Endothelial cell of umbilical vein (primary cell): ENCODE data around the gene CTTN. TPM values are rescaled to one million over a fixed set of nuclear protein-coding genes. Genes with fewer than 3 reads are reported as not detected.

Source experiments
- BruUV-seq: library from RNA; stranded (reverse); fragments of 400-500 nt; replicated peaks from 2 replicates; lab custom pipeline; 2021; lab: Mats Ljungman, UMichigan
- CTCF ChIA-PET: fragments of 300-600, 350-600 bp; sonication (Branson Sonifier 250); formaldehyde crosslinking; loops from one replicate; lab custom pipeline; 2021; ENCODE audit warnings: antibody characterized with exemption, inconsistent platforms; lab: Charles Lee
- POLR2A ChIA-PET: fragments of 300-600, 350-600 bp; sonication (Branson Sonifier 250); formaldehyde crosslinking; loops from one replicate; lab custom pipeline; 2021; ENCODE audit warnings: antibody characterized with exemption, inconsistent platforms; lab: Charles Lee
- DNase-seq: peaks from one replicate; pipeline ENCODE4 v3.0.0-alpha.2; 2011; ENCODE audit warnings: low read depth, low spot score
- FAIRE-seq: peaks from 2 replicates; lab custom pipeline; 2011; peaks lifted over from hg19 to GRCh38; lab: Jason Lieb, UNC
- H2AFZ ChIP-seq: 2 replicates; pipeline ENCODE4 v1.6.0; 2012; ENCODE audit warnings: low read depth, low read length, control low read depth, inconsistent platforms
- H3K27ac ChIP-seq: 2 replicates; pipeline ENCODE4 v1.5.1; 2011; ENCODE audit warnings: low read depth, mild to moderate bottlenecking, control low read depth, low read length, moderate library complexity; ENCODE audit not compliant: insufficient read depth
- H3K27me3 ChIP-seq, 2 experiments: 2 replicates each; pipeline versions ENCODE4 v1.6.0 to v1.6.1; 2011; ENCODE audit warnings: low read length in 2 of 2, mixed read lengths in 1 of 2; ENCODE audit not compliant: control insufficient read depth in 2 of 2, insufficient read depth in 2 of 2
- H3K36me3 ChIP-seq, 2 experiments: 2 replicates in 1 of 2; 3 replicates in 1 of 2; pipeline ENCODE4 v1.5.1; 2011; ENCODE audit warnings: low read length in 2 of 2, mild to moderate bottlenecking in 1 of 2, moderate library complexity in 1 of 2; ENCODE audit not compliant: control insufficient read depth in 2 of 2, insufficient read depth in 2 of 2; ENCODE audit errors: extremely low read depth in 1 of 2
- H3K4me1 ChIP-seq: 3 replicates; pipeline ENCODE4 v1.5.1; 2011; ENCODE audit warnings: mild to moderate bottlenecking, low read length; ENCODE audit not compliant: control insufficient read depth, insufficient read depth; ENCODE audit errors: extremely low read depth
- H3K4me2 ChIP-seq: 2 replicates; pipeline ENCODE4 v1.6.1; 2011; ENCODE audit warnings: low read length, control low read depth, mixed read lengths; ENCODE audit not compliant: insufficient read depth
- H3K4me3 ChIP-seq, 3 experiments: fragments of 200-600 bp in 1 of 3; sonication (generic), shearing (Covaris generic) in 1 of 3; replicated peaks in 1 of 3; 2 replicates each; pipeline ENCODE4 v1.5.1; 2011 to 2016; ENCODE audit warnings: control low read depth in 3 of 3, low read length in 3 of 3, mild to moderate bottlenecking in 2 of 3, inconsistent platforms in 1 of 3, low read depth in 1 of 3, moderate library complexity in 1 of 3; ENCODE audit not compliant: insufficient read depth in 1 of 3
- H3K79me2 ChIP-seq: 2 replicates; pipeline ENCODE4 v1.6.0; 2012; ENCODE audit warnings: low read length, inconsistent platforms; ENCODE audit not compliant: control insufficient read depth, insufficient read depth
- H3K9ac ChIP-seq: replicated peaks from 2 replicates; pipeline ENCODE3; 2011; ENCODE audit warnings: low read length, control low read depth; ENCODE audit not compliant: insufficient read depth; ENCODE audit errors: extremely low read depth
- H3K9me1 ChIP-seq: replicated peaks from 3 replicates; pipeline ENCODE4 v1.6.0; 2011; ENCODE audit warnings: mild to moderate bottlenecking, low read length; ENCODE audit not compliant: control insufficient read depth, insufficient read depth; ENCODE audit errors: extremely low read depth
- H3K9me3 ChIP-seq: replicated peaks from 2 replicates; pipeline ENCODE4 v1.5.1; 2012; ENCODE audit warnings: low read length, inconsistent platforms; ENCODE audit not compliant: control insufficient read depth, insufficient read depth
- H4K20me1 ChIP-seq: replicated peaks from 2 replicates; pipeline ENCODE3; 2011; ENCODE audit warnings: mild to moderate bottlenecking, low read length; ENCODE audit not compliant: control insufficient read depth, insufficient read depth; ENCODE audit errors: extremely low read depth
- CTCF ChIP-seq, 2 donors: IDR thresholded peaks; 1 replicate in 1 of 2; 2 replicates in 1 of 2; pipeline ENCODE4 v1.5.1; 2011; ENCODE audit warnings: low read length in 2 of 2, mild to moderate bottlenecking in 2 of 2, moderate library complexity in 2 of 2, control low read depth in 1 of 2, inconsistent platforms in 1 of 2, low read depth in 1 of 2; ENCODE audit not compliant: insufficient read depth in 1 of 2; ENCODE audit errors: extremely low read depth in 1 of 2
- EZH2 ChIP-seq: IDR thresholded peaks from 2 replicates; pipeline ENCODE4 v1.6.1; 2012; ENCODE audit warnings: borderline replicate concordance, low read depth, mild to moderate bottlenecking, moderate library complexity, low read length, inconsistent platforms; ENCODE audit not compliant: severe bottlenecking
- FOS ChIP-seq: IDR thresholded peaks from 2 replicates; pipeline ENCODE4 v1.6.1; 2011; ENCODE audit warnings: mild to moderate bottlenecking, low read length, moderate library complexity, borderline replicate concordance; ENCODE audit not compliant: insufficient read depth
- GATA2 ChIP-seq: IDR thresholded peaks from 2 replicates; pipeline ENCODE4 v1.7.0; 2011; ENCODE audit warnings: low read depth, mild to moderate bottlenecking, moderate library complexity, mixed read lengths, low read length; ENCODE audit not compliant: insufficient read length, insufficient read depth
- JUN ChIP-seq: IDR thresholded peaks from 2 replicates; pipeline ENCODE4 v1.6.1; 2011; ENCODE audit warnings: borderline replicate concordance, low read depth; ENCODE audit not compliant: insufficient read length, insufficient read depth
- MAX ChIP-seq: IDR thresholded peaks from 2 replicates; pipeline ENCODE4 v1.6.1; 2011; ENCODE audit not compliant: insufficient read depth, insufficient read length
- MYC ChIP-seq: IDR thresholded peaks from one replicate; pipeline ENCODE4 v1.6.1; 2011; ENCODE audit warnings: mild to moderate bottlenecking, low read depth, low read length
- POLR2A ChIP-seq: IDR thresholded peaks from 2 replicates; pipeline ENCODE4 v1.6.1; 2012; ENCODE audit warnings: low read depth, mild to moderate bottlenecking, control low read depth, low read length
- POLR2AphosphoS5 ChIP-seq: IDR thresholded peaks from 2 replicates; pipeline ENCODE4 v1.6.1; 2012; ENCODE audit warnings: low read depth, mild to moderate bottlenecking, control low read depth, low read length, moderate library complexity; ENCODE audit not compliant: insufficient read depth
- dilution Hi-C: fragments of 300-500 bp; cut with MboI; formaldehyde crosslinking; loops from one replicate; pipeline ENCODE4 v1.15.0; 2019; ENCODE audit warnings: low sequenced_read_pairs; ENCODE audit not compliant: extremely low pct_ligation_motif_present
- intact Hi-C: fragments of 100-400 bp; cut with micrococcal nuclease; formaldehyde crosslinking; loops from one replicate; pipeline ENCODE4 v1.10.0; 2022
- polyA plus RNA-seq, 4 experiments: library from polyadenylated mRNA; depleted of rRNA in 3 of 4; stranded (reverse) in 3 of 4; unstranded in 1 of 4; fragments of >200 nt; gene quantifications; 2 replicates each; pipeline versions ENCODE4 v1.2.1 to v1.2.3, GENCODE V29; 2011 to 2012; ENCODE audit warnings: missing spikeins in 1 of 4
- total RNA-seq: library from RNA; stranded (reverse); gene quantifications from 2 replicates; pipeline ENCODE4 v1.2.3, GENCODE V29; 2021

The CTTN gene
- total and polyA plus RNA-seq, 2 donors (not counting 3 experiments of a cell fraction or from before 2014, with no cell fraction given): 161 to 330 TPM

- TF ChIP-seq EZH2 (no peak), POLR2AphosphoS5 (no peak), FOS (no peak), GATA2 (no peak), CTCF (IDR thresholded peaks at IDR 0.05; ENCODE audit: extremely low read depth in 1 of 2, insufficient read depth in 1 of 2, low read depth in 1 of 2, low read length in 2 of 2) (no peak), MAX (no peak), JUN (no peak), POLR2A (no peak), MYC (no peak)
- Histone ChIP-seq H3K9me3 (no peaks in the 10 kb centered on the region), H3K4me3 (no peak overlapping the region), H3K27ac (no peak overlapping the region), H3K9me1 (no peaks in the 10 kb centered on the region), H3K9ac (no peak overlapping the region), H3K79me2 (no peaks in the 10 kb centered on the region), H3K4me1 (no peaks in the 10 kb centered on the region), H3K4me2 (no peak overlapping the region), H2AFZ (no peak overlapping the region), H4K20me1 (no peaks in the 10 kb centered on the region), H3K36me3 (no peaks in the 10 kb centered on the region), H3K27me3 (no peaks in the 10 kb centered on the region)
- intact Hi-C loops: no loop called here
- FAIRE-seq (no peak), DNase-seq (peak; percentile 9)
- ChIA-PET CTCF (no interaction called here), POLR2A (no interaction called here)
- no TSS peak for BruUV-seq
- dilution Hi-C loops: no loop called here
These were observed 58.7 kb downstream of the CTTN start for GRCh38 chr11:70456921-70457532.
